HUES6 (cell line): ENCODE measurements around the gene DVL3.
"Not testable (repeated sequence)": the region's sequence is repeated elsewhere in the genome, so short reads cannot be mapped to it uniquely, and the experiment has no call there.

Experiments used
- H3K27ac ChIP-seq: 2 replicates; pipeline ENCODE4 v1.7.0; 2013; ENCODE audit warnings: low read depth, mild to moderate bottlenecking, low read length, inconsistent platforms
- H3K27me3 ChIP-seq: 2 replicates; pipeline ENCODE4 v1.6.1; 2013; ENCODE audit warnings: low read length; ENCODE audit not compliant: control insufficient read depth, insufficient read depth
- H3K36me3 ChIP-seq: 2 replicates; pipeline ENCODE4 v1.6.1; 2013; ENCODE audit warnings: low read length; ENCODE audit not compliant: control insufficient read depth, insufficient read depth
- H3K4me1 ChIP-seq: 2 replicates; pipeline ENCODE4 v1.6.1; 2013; ENCODE audit warnings: low read length; ENCODE audit not compliant: control insufficient read depth, insufficient read depth
- H3K4me3 ChIP-seq: 2 replicates; pipeline ENCODE4 v1.5.1; 2013; ENCODE audit warnings: low read depth, low read length
- H3K9ac ChIP-seq: one replicate; pipeline ENCODE4 v1.6.1; 2013; ENCODE audit warnings: mild to moderate bottlenecking, low read length
- H3K9me3 ChIP-seq: 2 replicates; pipeline ENCODE4 v1.6.1; 2013; ENCODE audit warnings: low read depth, low read length; ENCODE audit not compliant: control insufficient read depth, insufficient read depth

The DVL3 gene

DNA sequence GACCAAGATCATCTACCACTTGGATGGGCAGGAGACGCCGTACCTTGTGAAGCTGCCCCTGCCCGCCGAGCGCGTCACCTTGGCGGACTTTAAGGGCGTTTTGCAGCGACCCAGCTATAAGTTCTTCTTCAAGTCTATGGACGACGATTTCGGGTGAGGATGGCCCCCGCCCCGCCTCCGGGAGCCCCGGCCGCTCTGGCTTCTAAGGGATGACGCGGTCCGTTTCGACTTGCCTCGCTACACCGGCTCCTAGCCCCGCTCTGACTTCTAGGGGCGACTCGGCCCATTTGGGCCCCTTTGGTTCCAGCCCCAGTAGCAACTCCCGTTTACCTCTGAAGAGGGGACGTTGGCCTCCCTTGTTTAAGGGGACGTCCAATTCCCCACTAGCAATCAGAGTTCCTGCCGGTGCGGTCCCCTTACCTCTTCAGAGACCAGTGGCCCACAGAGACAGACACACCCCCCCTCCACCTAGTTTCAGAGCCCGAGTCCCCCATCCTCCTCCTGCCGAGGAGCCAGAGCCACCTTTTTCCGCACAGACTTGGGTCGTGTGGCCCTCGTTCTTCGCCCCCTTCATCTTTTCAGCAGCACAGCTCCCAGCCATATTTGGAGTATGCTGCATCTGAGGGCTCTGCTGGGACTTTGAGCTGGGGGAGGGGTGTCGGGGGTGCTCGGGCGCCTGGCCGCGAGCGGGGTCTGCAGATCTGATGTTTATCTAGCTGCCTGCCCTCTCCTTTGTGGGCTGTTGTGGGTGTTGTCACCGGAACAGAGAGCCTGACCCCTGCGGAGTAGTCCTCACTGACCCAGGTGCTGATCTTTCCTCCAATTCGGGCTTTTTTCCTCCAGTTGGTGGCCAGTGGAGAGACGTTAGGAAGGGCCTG lies 706 bp downstream of the DVL3 start:
- peak overlapping the region; percentile 89 for H3K27ac ChIP-seq

DNA sequence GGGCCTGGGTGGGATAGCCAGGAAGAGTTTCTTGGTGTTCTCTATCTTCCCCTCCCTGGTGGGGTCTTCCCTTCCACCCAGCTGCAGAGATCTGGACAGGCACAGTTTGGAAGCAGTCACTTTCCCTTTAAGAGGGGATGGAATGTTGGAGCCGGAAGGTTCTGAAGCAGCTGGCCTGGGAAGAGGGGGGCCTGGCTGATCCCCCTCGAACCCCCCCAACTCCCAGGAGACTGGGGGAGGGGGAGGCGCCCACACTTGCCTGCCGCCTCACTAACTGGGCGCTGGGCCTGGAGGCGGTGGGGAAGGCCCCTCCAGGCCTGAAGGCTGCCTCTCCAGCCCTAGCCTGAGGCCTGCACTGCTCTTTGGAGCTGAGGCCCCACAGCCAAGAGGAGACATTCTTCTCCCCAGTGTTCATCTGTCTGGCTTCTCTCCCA lies 1.4 kb downstream of the DVL3 start:
- Histone ChIP-seq H3K4me3 (peak overlapping the region; percentile 100), H3K36me3 (0 out of 2 replicates have a peak, but pooled peaks cover 3% of the 10 kb centered on the region), H3K27me3 (no peaks in the 10 kb centered on the region), H3K27ac (peak overlapping the region; percentile 29; the same call in 1 of the 2 replicates), H3K9ac (peak overlapping the region; percentile 95), H3K9me3 (no peaks in the 10 kb centered on the region), H3K4me1 (peaks cover 11% of the 10 kb centered on the region; the same call in 1 of the 2 replicates)

More for the DNA sequence above, 706 bp downstream of the DVL3 start:
- peaks cover 11% of the 10 kb centered on the region; the same call in 1 of the 2 replicates for H3K4me1 ChIP-seq
- 0 out of 2 replicates have a peak, but pooled peaks cover 3% of the 10 kb centered on the region for H3K36me3 ChIP-seq
- H3K27me3 ChIP-seq: no peaks in the 10 kb centered on the region
- H3K9ac ChIP-seq: peak overlapping the region; percentile 95
- H3K9me3 ChIP-seq: no peaks in the 10 kb centered on the region
- peak overlapping the region; percentile 100 for H3K4me3 ChIP-seq

DNA sequence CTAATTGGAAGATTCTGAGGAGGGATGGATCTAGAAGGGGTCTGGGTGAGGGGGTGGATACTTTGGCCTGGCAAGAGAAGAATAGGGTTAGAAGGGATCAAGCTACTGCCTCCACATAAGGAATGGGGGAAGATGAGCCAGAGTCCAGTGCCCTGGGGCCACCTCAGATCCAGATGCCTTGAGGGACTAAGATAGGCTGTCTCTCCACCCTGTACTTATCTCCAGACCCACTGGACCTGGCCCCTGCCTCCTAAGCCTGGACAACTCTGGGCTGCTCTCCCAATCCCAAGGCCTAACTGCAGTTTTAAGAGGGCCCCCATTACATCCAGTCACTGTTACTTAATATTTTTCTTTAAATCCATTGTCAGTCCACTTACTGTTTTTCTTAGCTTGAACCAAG lies 2.0 kb downstream of the DVL3 start:
- peak overlapping the region; percentile 100 for H3K4me3 ChIP-seq
- no peaks in the 10 kb centered on the region for H3K27me3 ChIP-seq
- peaks cover 5% of the 10 kb centered on the region; the same call in 1 of the 2 replicates for H3K36me3 ChIP-seq
- H3K27ac ChIP-seq: 0 out of 2 replicates have a peak overlapping the region, but pooled peaks have one; percentile 29
- no peaks in the 10 kb centered on the region for H3K9me3 ChIP-seq
- H3K4me1 ChIP-seq: peaks cover 11% of the 10 kb centered on the region; the same call in 1 of the 2 replicates
- peak overlapping the region; percentile 95 for H3K9ac ChIP-seq

DNA sequence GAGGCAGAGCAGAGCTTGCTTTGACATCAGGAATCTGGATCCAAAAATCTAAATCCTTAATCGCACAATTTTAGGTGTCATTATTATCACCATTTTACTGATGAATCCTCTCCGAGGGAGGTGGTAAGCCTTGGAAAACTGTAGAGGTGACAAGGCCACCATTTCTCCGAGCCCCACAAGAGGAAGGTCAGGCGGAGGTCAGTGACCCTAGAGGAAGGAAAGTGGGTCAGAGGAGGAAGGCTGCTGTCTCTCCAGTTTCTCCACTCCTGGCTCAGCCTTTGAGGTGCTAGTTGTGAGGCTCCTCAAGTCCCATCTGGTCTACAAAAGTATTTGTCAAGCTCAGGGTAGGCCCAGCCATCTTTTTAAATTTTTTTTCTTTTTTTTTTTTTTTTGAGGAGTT lies 3.2 kb downstream of the DVL3 start:
- H3K9ac ChIP-seq: no peak overlapping the region
- H3K4me3 ChIP-seq: no peak overlapping the region
- H3K36me3 ChIP-seq: peaks cover 10% of the 10 kb centered on the region
- no peak overlapping the region for H3K27ac ChIP-seq
- H3K27me3 ChIP-seq: no peaks in the 10 kb centered on the region
- peaks cover 11% of the 10 kb centered on the region; the same call in 1 of the 2 replicates for H3K4me1 ChIP-seq
- H3K9me3 ChIP-seq: no peaks in the 10 kb centered on the region

DNA sequence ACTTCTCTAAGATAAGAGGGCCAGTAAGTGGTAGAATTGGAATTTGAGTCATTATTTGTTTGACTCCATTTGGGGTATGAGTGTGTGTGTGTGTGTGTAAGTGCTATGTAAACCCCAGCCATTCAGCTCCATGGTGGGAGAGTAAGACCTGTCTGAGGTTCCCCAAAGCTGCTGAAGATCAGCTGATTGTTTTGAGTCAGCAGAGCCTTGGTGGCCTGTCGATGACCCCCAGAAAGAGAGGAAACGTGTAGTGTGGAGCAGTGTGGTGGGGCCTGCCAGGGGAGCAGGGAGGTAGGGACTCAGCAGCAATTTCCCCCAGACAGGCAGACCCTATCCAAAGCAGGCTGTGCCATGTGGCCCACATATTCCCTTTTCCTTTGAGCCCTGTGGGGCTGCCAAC lies 5.3 kb downstream of the DVL3 start:
- peaks cover 11% of the 10 kb centered on the region; the same call in 1 of the 2 replicates for H3K4me1 ChIP-seq
- H3K4me3 ChIP-seq: no peak overlapping the region
- peaks cover 31% of the 10 kb centered on the region for H3K36me3 ChIP-seq
- no peaks in the 10 kb centered on the region for H3K27me3 ChIP-seq
- H3K9me3 ChIP-seq: no peaks in the 10 kb centered on the region
- no peak overlapping the region for H3K9ac ChIP-seq
- no peak overlapping the region for H3K27ac ChIP-seq

DNA sequence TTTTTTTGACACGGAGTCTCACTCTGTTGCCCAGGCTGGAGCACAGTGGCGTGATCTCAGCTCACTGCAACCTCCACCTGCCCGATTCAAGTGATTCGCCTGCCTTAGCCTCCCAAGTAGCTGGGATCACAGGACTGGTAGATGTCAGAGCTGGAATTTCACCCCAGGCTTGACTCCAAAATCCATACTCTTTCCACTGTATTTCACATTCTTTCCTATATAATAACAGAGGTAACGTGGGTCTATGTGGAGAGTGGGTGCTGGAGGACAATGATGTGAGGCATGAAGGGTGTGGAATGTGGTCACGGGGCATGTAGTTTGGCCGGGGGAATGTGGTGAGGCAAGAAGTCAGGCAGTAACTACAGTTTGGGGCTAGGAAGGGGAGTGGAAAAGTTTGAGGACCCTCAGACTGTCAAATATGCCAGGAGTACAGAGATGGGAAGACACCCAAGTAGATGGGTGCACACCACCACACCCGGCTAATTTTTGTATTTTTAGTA lies 7.4 kb downstream of the DVL3 start:
- H3K9ac ChIP-seq, H3K27ac ChIP-seq, H3K9me3 ChIP-seq, H3K4me3 ChIP-seq, H3K27me3 ChIP-seq, H3K4me1 ChIP-seq: not testable (repeated sequence)
- H3K36me3 ChIP-seq: peaks cover 53% of the 10 kb centered on the region

DNA sequence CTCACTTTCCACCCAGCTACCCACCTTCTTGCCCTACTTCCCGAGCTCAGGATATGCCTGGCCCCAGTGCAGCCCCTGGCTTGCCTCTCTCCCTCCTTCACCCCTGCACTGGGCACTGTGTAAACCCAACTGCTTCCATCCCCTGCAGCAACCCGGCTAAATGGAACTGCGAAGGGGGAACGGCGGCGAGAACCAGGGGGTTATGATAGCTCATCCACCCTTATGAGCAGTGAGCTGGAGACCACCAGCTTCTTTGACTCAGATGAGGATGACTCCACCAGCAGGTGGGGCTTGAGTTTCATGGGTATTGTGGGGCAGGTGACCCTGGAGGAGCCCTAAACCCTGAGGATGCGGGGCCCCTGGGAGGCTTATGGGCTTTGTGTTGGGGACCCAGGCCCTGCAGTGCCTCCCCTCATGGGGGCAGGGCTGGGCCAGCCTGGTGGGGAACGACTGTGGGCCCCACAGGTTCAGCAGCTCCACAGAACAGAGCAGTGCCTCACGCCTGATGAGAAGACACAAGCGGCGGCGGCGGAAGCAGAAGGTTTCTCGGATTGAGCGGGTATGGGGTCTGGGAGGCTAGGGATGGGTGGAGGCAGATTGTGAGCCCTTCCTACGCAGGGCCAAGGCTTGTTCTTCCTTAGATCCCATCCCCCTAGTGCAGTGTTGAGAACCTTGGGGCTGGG lies 9.6 kb downstream of the DVL3 start:
- no peak overlapping the region for H3K4me3 ChIP-seq
- H3K36me3 ChIP-seq: peaks cover 70% of the 10 kb centered on the region

DNA sequence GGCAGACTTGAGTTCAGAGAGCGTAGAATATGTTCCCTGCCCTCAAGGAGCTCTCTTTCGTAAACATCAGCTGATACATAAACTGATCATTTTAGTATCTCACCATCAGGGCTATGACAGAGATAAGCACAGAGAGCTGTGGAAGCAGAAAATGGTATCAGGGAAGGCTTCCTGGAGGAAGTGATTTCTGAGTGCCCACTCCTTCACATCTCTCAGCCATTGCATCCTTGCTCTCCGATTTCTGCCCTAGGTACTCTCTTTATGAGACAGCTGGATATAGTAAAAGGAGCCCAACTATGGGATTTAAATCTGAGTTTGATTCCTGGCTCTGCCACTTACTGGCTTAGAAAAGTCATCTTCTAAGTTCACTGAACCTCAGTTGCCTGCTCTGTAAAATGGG lies 10.4 kb downstream of the DVL3 start:
- no peak overlapping the region for H3K9ac ChIP-seq
- H3K27me3 ChIP-seq: no peaks in the 10 kb centered on the region
- no peaks in the 10 kb centered on the region for H3K9me3 ChIP-seq
- no peak overlapping the region for H3K4me3 ChIP-seq
- H3K27ac ChIP-seq: no peak overlapping the region
- H3K4me1 ChIP-seq: no peaks in the 10 kb centered on the region
- peaks cover 72% of the 10 kb centered on the region for H3K36me3 ChIP-seq

More for the DNA sequence above, 9.6 kb downstream of the DVL3 start:
- Histone ChIP-seq H3K4me1 (no peaks in the 10 kb centered on the region), H3K27me3 (no peaks in the 10 kb centered on the region), H3K9me3 (no peaks in the 10 kb centered on the region), H3K9ac (no peak overlapping the region), H3K27ac (no peak overlapping the region)

DNA sequence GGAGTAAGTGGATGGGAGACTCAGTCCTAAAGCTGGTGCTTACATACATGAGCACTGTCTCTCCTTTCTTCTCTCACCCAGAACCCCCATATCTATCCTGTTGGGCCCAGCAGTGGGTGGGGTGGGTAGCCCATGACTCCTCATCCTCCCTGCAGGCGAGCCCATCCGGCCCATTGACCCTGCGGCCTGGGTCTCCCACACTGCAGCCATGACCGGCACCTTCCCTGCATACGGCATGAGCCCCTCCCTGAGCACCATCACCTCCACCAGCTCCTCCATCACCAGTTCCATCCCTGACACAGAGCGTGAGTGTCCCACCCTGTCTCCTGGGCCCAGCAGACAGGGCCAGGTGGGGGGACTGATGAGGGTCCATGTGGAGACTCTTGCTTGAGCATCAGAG lies 11.5 kb downstream of the DVL3 start:
- H3K36me3 ChIP-seq: peaks cover 82% of the 10 kb centered on the region
- peaks cover 7% of the 10 kb centered on the region; the same call in 1 of the 2 replicates for H3K4me1 ChIP-seq
- H3K4me3 ChIP-seq: no peak overlapping the region
- no peaks in the 10 kb centered on the region for H3K9me3 ChIP-seq
- H3K27me3 ChIP-seq: no peaks in the 10 kb centered on the region
- H3K9ac ChIP-seq: no peak overlapping the region
- no peak overlapping the region for H3K27ac ChIP-seq

DNA sequence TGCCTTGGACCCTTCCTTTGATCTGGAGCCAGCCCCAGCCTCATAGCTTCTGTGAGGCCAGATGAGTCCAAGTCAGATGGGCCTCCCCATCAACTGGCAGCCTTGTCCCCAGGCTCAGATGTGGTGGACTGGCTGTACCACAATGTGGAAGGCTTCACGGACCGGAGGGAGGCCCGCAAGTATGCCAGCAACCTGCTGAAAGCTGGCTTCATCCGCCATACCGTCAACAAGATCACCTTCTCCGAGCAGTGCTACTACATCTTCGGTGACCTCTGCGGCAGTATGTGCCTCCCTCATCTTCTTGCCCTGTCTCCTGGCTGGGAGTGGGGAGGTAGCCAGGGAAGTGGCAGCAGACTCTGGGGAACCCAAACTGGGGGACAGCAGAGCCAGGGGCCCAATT lies 12.6 kb downstream of the DVL3 start:
- peaks cover 90% of the 10 kb centered on the region for H3K36me3 ChIP-seq
- no peak overlapping the region for H3K4me3 ChIP-seq
- H3K9me3 ChIP-seq: no peaks in the 10 kb centered on the region

More for the DNA sequence above, 12.6 kb downstream of the DVL3 start:
- no peaks in the 10 kb centered on the region for H3K27me3 ChIP-seq
- no peak overlapping the region for H3K27ac ChIP-seq
- no peak overlapping the region for H3K9ac ChIP-seq
- peaks cover 7% of the 10 kb centered on the region; the same call in 1 of the 2 replicates for H3K4me1 ChIP-seq
